HEK293T (cell line): ENCODE results near the gene MACROD2.

Experiments
- CTCF ChIA-PET: fragments of 350-600 bp; formaldehyde crosslinking; extraction: SDS; loops from one replicate; lab custom pipeline; 2021; ENCODE audit warnings: antibody characterized with exemption, inconsistent platforms; lab: Yijun Ruan, JAX
- POLR2A ChIA-PET: fragments of 350-600 bp; formaldehyde crosslinking; extraction: SDS; loops from one replicate; lab custom pipeline; 2020; ENCODE audit warnings: antibody characterized with exemption, inconsistent platforms; lab: Yijun Ruan, JAX
- DNase-seq: peaks from one replicate; pipeline ENCODE4 v3.0.0; 2012; ENCODE audit warnings: mixed read lengths; ENCODE audit errors: extremely low spot score
- ARNT ChIP-seq: fragments of 450-650 bp; IDR thresholded peaks from 2 replicates; pipeline ENCODE4 v1.6.1; 2017; ENCODE audit warnings: mild to moderate bottlenecking
- BHLHE40 ChIP-seq: fragments of 450-650 bp; IDR thresholded peaks from 2 replicates; pipeline ENCODE4 v1.6.1; 2016; ENCODE audit warnings: mild to moderate bottlenecking, moderate library complexity, borderline replicate concordance
- CTBP1 ChIP-seq: fragments of 450-650 bp; IDR thresholded peaks from 2 replicates; pipeline ENCODE4 v1.6.1; 2016; ENCODE audit warnings: borderline replicate concordance
- ELF4 ChIP-seq: fragments of 450-650 bp; IDR thresholded peaks from 2 replicates; pipeline ENCODE4 v1.6.1; 2017; ENCODE audit warnings: antibody characterized with exemption
- FOXA1 ChIP-seq: fragments of 450-650 bp; IDR thresholded peaks from 2 replicates; pipeline ENCODE4 v1.6.1; 2016; ENCODE audit warnings: mild to moderate bottlenecking
- FOXK2 ChIP-seq: fragments of 450-650 bp; IDR thresholded peaks from 2 replicates; pipeline ENCODE4 v1.6.1; 2016; ENCODE audit warnings: mild to moderate bottlenecking
- FOXM1 ChIP-seq: fragments of 450-650 bp; IDR thresholded peaks from 2 replicates; pipeline ENCODE4 v1.6.1; 2017; ENCODE audit warnings: mild to moderate bottlenecking, borderline replicate concordance
- HDGF ChIP-seq: fragments of 450-650 bp; IDR thresholded peaks from 2 replicates; pipeline ENCODE4 v1.6.1; 2017; ENCODE audit warnings: antibody characterized with exemption, borderline replicate concordance
- L3MBTL2 ChIP-seq: fragments of 450-650 bp; conservative IDR thresholded peaks from 2 replicates; pipeline ENCODE4 v1.6.1; 2016; ENCODE audit warnings: mild to moderate bottlenecking
- LEF1 ChIP-seq: fragments of 450-650 bp; IDR thresholded peaks from 2 replicates; pipeline ENCODE4 v1.6.1; 2017; ENCODE audit warnings: mild to moderate bottlenecking, borderline replicate concordance
- NFRKB ChIP-seq: fragments of 450-650 bp; IDR thresholded peaks from 2 replicates; pipeline ENCODE4 v1.6.1; 2016; ENCODE audit warnings: mild to moderate bottlenecking, moderate library complexity
- PKNOX1 ChIP-seq: fragments of 450-650 bp; IDR thresholded peaks from 2 replicates; pipeline ENCODE4 v1.6.1; 2016
- SP1 ChIP-seq: fragments of 450-650 bp; IDR thresholded peaks from 2 replicates; pipeline ENCODE4 v1.6.1; 2017
- SUZ12 ChIP-seq: fragments of 450-650 bp; IDR thresholded peaks from 2 replicates; pipeline ENCODE4 v1.6.1; 2016; ENCODE audit warnings: mild to moderate bottlenecking
- TARDBP ChIP-seq: fragments of 450-650 bp; IDR thresholded peaks from 2 replicates; pipeline ENCODE4 v1.6.1; 2016
- ZNF384 ChIP-seq: fragments of 450-650 bp; IDR thresholded peaks from 2 replicates; pipeline ENCODE4 v1.6.1; 2016

The MACROD2 gene

GRCh38 chr20:16083639-16084280 is 2088.4 kb downstream of the MACROD2 start:
- TF ChIP-seq LEF1 = no peak
- TF ChIP-seq L3MBTL2 = no peak
- no peak for TF ChIP-seq SUZ12
- no peak for TF ChIP-seq HDGF
- no peak for TF ChIP-seq CTBP1
- no peak for TF ChIP-seq FOXM1
- no peak for TF ChIP-seq TARDBP
- TF ChIP-seq BHLHE40 = no peak
- no peak for TF ChIP-seq ZNF384
- TF ChIP-seq PKNOX1 = no peak
- no peak for TF ChIP-seq FOXK2
- no peak for TF ChIP-seq SP1
- no peak for TF ChIP-seq FOXA1
- no peak for TF ChIP-seq ELF4
- no peak for TF ChIP-seq NFRKB
- POLR2A ChIA-PET = no interaction called here
- CTCF ChIA-PET = no interaction called here
- no peak for DNase-seq

GRCh38 chr20:16095226-16095625 is 2099.9 kb downstream of the MACROD2 start:
- POLR2A ChIA-PET = no interaction called here
- CTCF ChIA-PET = no interaction called here
- no peak for DNase-seq
- no peak for TF ChIP-seq ARNT

GRCh38 chr20:16096756-16097326 is 2101.5 kb downstream of the MACROD2 start:
- ChIA-PET POLR2A (no interaction called here), CTCF (no interaction called here)
- DNase-seq = no peak
- TF ChIP-seq SUZ12 = no peak
- TF ChIP-seq L3MBTL2 = no peak
- no peak for TF ChIP-seq ARNT
- no peak for TF ChIP-seq FOXK2
- TF ChIP-seq FOXA1 = no peak

- ChIA-PET CTCF (no interaction called here), POLR2A (no interaction called here)
- TF ChIP-seq BHLHE40 = no peak
- no peak for TF ChIP-seq NFRKB
- TF ChIP-seq SUZ12 = no peak
- TF ChIP-seq ELF4 = no peak
- no peak for TF ChIP-seq FOXM1
- TF ChIP-seq LEF1 = no peak
- DNase-seq = no peak
These were observed 2102.5 kb downstream of the MACROD2 start for GRCh38 chr20:16097788-16098187.

- no peak for DNase-seq
- CTCF ChIA-PET = no interaction called here
- POLR2A ChIA-PET = no interaction called here
- no peak for TF ChIP-seq NFRKB
- TF ChIP-seq FOXM1 = no peak
- no peak for TF ChIP-seq ELF4
- TF ChIP-seq SP1 = no peak
- no peak for TF ChIP-seq ARNT
- TF ChIP-seq CTBP1 = no peak
- no peak for TF ChIP-seq BHLHE40
- no peak for TF ChIP-seq LEF1
- TF ChIP-seq TARDBP = no peak
- no peak for TF ChIP-seq FOXK2
- no peak for TF ChIP-seq L3MBTL2
- TF ChIP-seq SUZ12 = no peak
- no peak for TF ChIP-seq FOXA1
- no peak for TF ChIP-seq HDGF
- TF ChIP-seq PKNOX1 = no peak
These were observed 2103.7 kb downstream of the MACROD2 start for GRCh38 chr20:16098890-16099639.

- POLR2A ChIA-PET = no interaction called here
- DNase-seq = no peak
- TF ChIP-seq SUZ12 = no peak
- no peak for TF ChIP-seq FOXK2
- TF ChIP-seq FOXM1 = no peak
- TF ChIP-seq CTBP1 = no peak
- no peak for TF ChIP-seq ARNT
- TF ChIP-seq HDGF = no peak
- TF ChIP-seq PKNOX1 = no peak
- TF ChIP-seq TARDBP = no peak
- TF ChIP-seq NFRKB = no peak
- no peak for TF ChIP-seq ZNF384
- TF ChIP-seq BHLHE40 = no peak
- no peak for TF ChIP-seq FOXA1
- CTCF ChIA-PET = no interaction called here
These were observed 2104.8 kb downstream of the MACROD2 start for GRCh38 chr20:16100111-16100510.
